GM23338 (cell line): Measurements from ENCODE around the gene KIRREL3. TPM values are rescaled to one million over a fixed set of nuclear protein-coding genes. Genes with fewer than 3 reads are reported as not detected.

Experiments used
- ATAC-seq: fragments of 200-7000 bp; cut with Tn5 transposase; 3 replicates; pipeline ENCODE4 v1.9.1; 2020
- DNase-seq: peaks from one replicate; pipeline ENCODE4 v3.0.0-alpha.2; 2015; ENCODE audit warnings: low spot score
- H2AFZ ChIP-seq: fragments of 200-600 bp; sonication (generic); 2 replicates; pipeline ENCODE4 v1.8.0; 2016; ENCODE audit warnings: antibody characterized with exemption, mild to moderate bottlenecking, moderate library complexity
- H3F3A ChIP-seq: fragments of 200-600 bp; sonication (generic); replicated peaks from 2 replicates; pipeline ENCODE4 v1.8.0; 2017; ENCODE audit warnings: antibody characterized with exemption, mixed run types, low read depth
- H3K27ac ChIP-seq: fragments of 200-600 bp; sonication (generic); 2 replicates; pipeline ENCODE4 v1.6.1; 2016; ENCODE audit warnings: low read depth
- H3K27me3 ChIP-seq: fragments of 200-600 bp; sonication (generic); 2 replicates; pipeline ENCODE4 v1.8.0; 2016; ENCODE audit warnings: mild to moderate bottlenecking, mixed run types, moderate library complexity; ENCODE audit not compliant: insufficient read depth
- H3K36me3 ChIP-seq: fragments of 200-600 bp; sonication (generic); 2 replicates; pipeline ENCODE4 v1.8.0; 2016; ENCODE audit warnings: mild to moderate bottlenecking; ENCODE audit not compliant: insufficient read depth
- H3K4me1 ChIP-seq: fragments of 200-600 bp; sonication (generic); 2 replicates; pipeline ENCODE4 v1.8.0; 2016; ENCODE audit warnings: mild to moderate bottlenecking, moderate library complexity; ENCODE audit not compliant: insufficient read depth
- H3K4me2 ChIP-seq: fragments of 200-600 bp; sonication (generic); 2 replicates; pipeline ENCODE4 v1.7.1; 2017; ENCODE audit warnings: mixed run types
- H3K4me3 ChIP-seq: fragments of 200-600 bp; sonication (generic); 2 replicates; pipeline ENCODE4 v1.6.1; 2016; ENCODE audit warnings: mixed run types
- H3K79me2 ChIP-seq: fragments of 200-600 bp; sonication (generic); replicated peaks from 2 replicates; pipeline ENCODE4 v1.8.0; 2017; ENCODE audit warnings: mild to moderate bottlenecking; ENCODE audit not compliant: insufficient read depth
- H3K9me2 ChIP-seq: fragments of 200-600 bp; sonication (generic); 2 replicates; pipeline ENCODE4 v1.8.0; 2017; ENCODE audit not compliant: insufficient read depth
- H4K20me1 ChIP-seq: fragments of 200-600 bp; sonication (generic); replicated peaks from 2 replicates; pipeline ENCODE4 v1.8.0; 2017; ENCODE audit warnings: mild to moderate bottlenecking; ENCODE audit not compliant: insufficient read depth
- H3K27ac Mint-ChIP-seq: 2 replicates; pipeline ENCODE4 v1.8.0; 2020; ENCODE audit warnings: inconsistent platforms, mild to moderate bottlenecking, moderate library complexity, mixed read lengths
- H3K27me3 Mint-ChIP-seq: 3 replicates; pipeline ENCODE4 v1.8.0; 2022; ENCODE audit warnings: low read depth, mild to moderate bottlenecking, moderate library complexity, mixed read lengths, inconsistent platforms; ENCODE audit not compliant: insufficient read depth, poor library complexity
- H3K36me3 Mint-ChIP-seq: 3 replicates; pipeline ENCODE4 v1.8.0; 2021; ENCODE audit warnings: low read depth, mild to moderate bottlenecking, inconsistent platforms, moderate library complexity, mixed read lengths
- H3K4me1 Mint-ChIP-seq: 3 replicates; pipeline ENCODE4 v1.8.0; 2020; ENCODE audit warnings: mild to moderate bottlenecking, inconsistent platforms, mixed read lengths
- H3K4me3 Mint-ChIP-seq: 3 replicates; pipeline ENCODE4 v1.8.0; 2021; ENCODE audit warnings: moderate library complexity, mild to moderate bottlenecking, inconsistent platforms, mixed read lengths
- H3K9me3 Mint-ChIP-seq: 3 replicates; pipeline ENCODE4 v1.8.0; 2020; ENCODE audit warnings: moderate library complexity, mild to moderate bottlenecking, inconsistent platforms, mixed read lengths
- CTCF ChIP-seq, 2 experiments: fragments of 200-600 bp in 1 of 2; sonication (generic) in 1 of 2; conservative IDR thresholded peaks; 2 replicates each; pipeline versions ENCODE4 v1.5.1 to v1.6.1; 2016 to 2017; ENCODE audit warnings: antibody characterized with exemption in 2 of 2, low read depth in 2 of 2, mild to moderate bottlenecking in 2 of 2, moderate library complexity in 1 of 2
- ETS1 ChIP-seq: IDR thresholded peaks from 2 replicates; pipeline ENCODE4 v1.6.1; 2016; ENCODE audit warnings: antibody characterized with exemption
- EZH2 ChIP-seq: fragments of 200-600 bp; sonication (generic); IDR thresholded peaks from one replicate; pipeline ENCODE4 v1.8.0; 2017; ENCODE audit warnings: antibody characterized with exemption, mild to moderate bottlenecking, low read depth; ENCODE audit not compliant: unreplicated experiment
- EZH2phosphoT487 ChIP-seq: fragments of 200-600 bp; sonication (generic); IDR thresholded peaks from one replicate; pipeline ENCODE4 v1.8.1; 2018; ENCODE audit warnings: antibody characterized with exemption; ENCODE audit not compliant: unreplicated experiment
- JUNB ChIP-seq: IDR thresholded peaks from one replicate; pipeline ENCODE4 v1.6.1; 2016; ENCODE audit warnings: antibody characterized with exemption; ENCODE audit not compliant: unreplicated experiment
- NANOG ChIP-seq: IDR thresholded peaks from 2 replicates; pipeline ENCODE4 v1.6.1; 2016; ENCODE audit warnings: antibody characterized with exemption, borderline replicate concordance
- POLR2AphosphoS5 ChIP-seq: IDR thresholded peaks from 2 replicates; pipeline ENCODE4 v1.6.1; 2016; ENCODE audit warnings: antibody characterized with exemption, low read depth
- REST ChIP-seq: IDR thresholded peaks from one replicate; pipeline ENCODE4 v1.6.1; 2018; ENCODE audit warnings: antibody characterized with exemption; ENCODE audit not compliant: unreplicated experiment
- STAT1 ChIP-seq: IDR thresholded peaks from one replicate; pipeline ENCODE4 v1.6.1; 2016; ENCODE audit warnings: antibody characterized with exemption; ENCODE audit not compliant: unreplicated experiment
- ZNF114 ChIP-seq: fragments of 250-450 bp; sonication (Bioruptor Pico); IDR thresholded peaks from 2 replicates; pipeline ENCODE4 v1.5.0; 2020; ENCODE audit warnings: mild to moderate bottlenecking, moderate library complexity
- ZNF331 ChIP-seq: fragments of 250-450 bp; sonication (Bioruptor Pico); IDR thresholded peaks from 2 replicates; pipeline ENCODE4 v1.5.0; 2020; ENCODE audit warnings: low read depth, mild to moderate bottlenecking, moderate library complexity
- polyA plus RNA-seq: library from polyadenylated mRNA; unstranded; fragments of >200 nt; fragmentation: Nextera tagmentation; extraction: Ambion mirVana; gene quantifications from 2 replicates; pipeline ENCODE4 v1.2.1, GENCODE V29; 2016
- total RNA-seq: library from RNA; depleted of rRNA; stranded (reverse); fragments of >200 nt; shearing (Covaris generic); gene quantifications from 2 replicates; pipeline ENCODE4 v1.2.3, GENCODE V29; 2014

KIRREL3 gene
- total and polyA plus RNA-seq, 2 experiments from 2014 or later: 0.13 to 1.5 TPM

GRCh38 chr11:126926376-126926791, 74.2 kb downstream of the KIRREL3 start:
- no peak for TF ChIP-seq ETS1
- H3K79me2 ChIP-seq: no peaks in the 10 kb centered on the region
- H3K9me2 ChIP-seq: peaks cover 9% of the 10 kb centered on the region; the same call in 1 of the 2 replicates
- Mint-ChIP-seq H3K4me1 (peaks cover 14% of the 10 kb centered on the region), H3K36me3 (no peaks in the 10 kb centered on the region), H3K27me3 (peaks cover 6% of the 10 kb centered on the region), H3K27ac (peak overlapping the region; percentile 24; the same call in 1 of the 2 replicates), H3K9me3 (peaks cover 5% of the 10 kb centered on the region; the same call in 2 of the 3 replicates), H3K4me3 (no peak overlapping the region)
- H3K36me3 ChIP-seq: no peaks in the 10 kb centered on the region
- H3K4me3 ChIP-seq: no peak overlapping the region
- H3K4me2 ChIP-seq: no peak overlapping the region
- no peaks in the 10 kb centered on the region for H3K4me1 ChIP-seq
- no peak for DNase-seq
- no peak overlapping the region for H3K27ac ChIP-seq
- peak; percentile 44 for ATAC-seq
- no peaks in the 10 kb centered on the region for H4K20me1 ChIP-seq
- no peaks in the 10 kb centered on the region for H3K27me3 ChIP-seq
- no peak overlapping the region for H2AFZ ChIP-seq
- no peaks in the 10 kb centered on the region for H3F3A ChIP-seq

- peaks cover 14% of the 10 kb centered on the region for H3K4me1 Mint-ChIP-seq
- Histone ChIP-seq H2AFZ (no peak overlapping the region), H3K9me2 (peaks cover 9% of the 10 kb centered on the region; the same call in 1 of the 2 replicates), H3F3A (no peaks in the 10 kb centered on the region), H4K20me1 (no peaks in the 10 kb centered on the region), H3K4me1 (no peaks in the 10 kb centered on the region), H3K27ac (no peak overlapping the region), H3K4me3 (no peak overlapping the region), H3K27me3 (no peaks in the 10 kb centered on the region), H3K4me2 (no peak overlapping the region), H3K79me2 (no peaks in the 10 kb centered on the region), H3K36me3 (no peaks in the 10 kb centered on the region)
- no peak overlapping the region for H3K4me3 Mint-ChIP-seq
- peaks cover 5% of the 10 kb centered on the region for H3K27me3 Mint-ChIP-seq
- ATAC-seq (no peak), DNase-seq (no peak)
- H3K9me3 Mint-ChIP-seq: peaks cover 5% of the 10 kb centered on the region; the same call in 2 of the 3 replicates
- H3K36me3 Mint-ChIP-seq: no peaks in the 10 kb centered on the region
- H3K27ac Mint-ChIP-seq: no peak overlapping the region
- TF ChIP-seq EZH2phosphoT487 (no peak), REST (no peak), ZNF331 (CRISPR knock-in tag) (no peak), CTCF (conservative IDR thresholded peaks at IDR 0.05; ENCODE audit: low read depth in 2 of 2) (no peak), ZNF114 (CRISPR knock-in tag) (no peak), STAT1 (no peak), ETS1 (no peak), NANOG (no peak), JUNB (no peak), EZH2 (no peak), POLR2AphosphoS5 (no peak)
Measured at GRCh38 chr11:126925321-126926093, 75.1 kb downstream of the KIRREL3 start.
